ENCODE results near the gene PROM2. TPM values are rescaled to one million over a fixed set of nuclear protein-coding genes. Genes with fewer than 3 reads are reported as not detected.

The PROM2 gene
- total RNA-seq, 1 donor from 2014 or later = 14.2 TPM

GRCh38 chr2:95299961-95300360 is 25.7 kb downstream of the PROM2 start:
- DNase-seq (ENCODE audit: low spot score, unreplicated experiment) = no peak
- no peak overlapping the region for H3K4me3 Mint-ChIP-seq (ENCODE audit: low read depth)
- TF ChIP-seq, protein P1, sequence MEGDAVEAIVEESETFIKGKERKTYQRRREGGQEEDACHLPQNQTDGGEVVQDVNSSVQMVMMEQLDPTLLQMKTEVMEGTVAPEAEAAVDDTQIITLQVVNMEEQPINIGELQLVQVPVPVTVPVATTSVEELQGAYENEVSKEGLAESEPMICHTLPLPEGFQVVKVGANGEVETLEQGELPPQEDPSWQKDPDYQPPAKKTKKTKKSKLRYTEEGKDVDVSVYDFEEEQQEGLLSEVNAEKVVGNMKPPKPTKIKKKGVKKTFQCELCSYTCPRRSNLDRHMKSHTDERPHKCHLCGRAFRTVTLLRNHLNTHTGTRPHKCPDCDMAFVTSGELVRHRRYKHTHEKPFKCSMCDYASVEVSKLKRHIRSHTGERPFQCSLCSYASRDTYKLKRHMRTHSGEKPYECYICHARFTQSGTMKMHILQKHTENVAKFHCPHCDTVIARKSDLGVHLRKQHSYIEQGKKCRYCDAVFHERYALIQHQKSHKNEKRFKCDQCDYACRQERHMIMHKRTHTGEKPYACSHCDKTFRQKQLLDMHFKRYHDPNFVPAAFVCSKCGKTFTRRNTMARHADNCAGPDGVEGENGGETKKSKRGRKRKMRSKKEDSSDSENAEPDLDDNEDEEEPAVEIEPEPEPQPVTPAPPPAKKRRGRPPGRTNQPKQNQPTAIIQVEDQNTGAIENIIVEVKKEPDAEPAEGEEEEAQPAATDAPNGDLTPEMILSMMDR (IDR thresholded peaks at IDR 0.05; ENCODE audit: unreplicated experiment) = no peak
- no peak overlapping the region for H3K27ac Mint-ChIP-seq
- no peaks in the 10 kb centered on the region for H3K36me3 Mint-ChIP-seq (ENCODE audit: insufficient read depth)
- H3K4me1 Mint-ChIP-seq (ENCODE audit: low read depth) = peaks cover 9% of the 10 kb centered on the region
- H3K27me3 Mint-ChIP-seq = peaks cover 19% of the 10 kb centered on the region
- H3K9me3 Mint-ChIP-seq (ENCODE audit: low read depth) = no peaks in the 10 kb centered on the region

DNA sequence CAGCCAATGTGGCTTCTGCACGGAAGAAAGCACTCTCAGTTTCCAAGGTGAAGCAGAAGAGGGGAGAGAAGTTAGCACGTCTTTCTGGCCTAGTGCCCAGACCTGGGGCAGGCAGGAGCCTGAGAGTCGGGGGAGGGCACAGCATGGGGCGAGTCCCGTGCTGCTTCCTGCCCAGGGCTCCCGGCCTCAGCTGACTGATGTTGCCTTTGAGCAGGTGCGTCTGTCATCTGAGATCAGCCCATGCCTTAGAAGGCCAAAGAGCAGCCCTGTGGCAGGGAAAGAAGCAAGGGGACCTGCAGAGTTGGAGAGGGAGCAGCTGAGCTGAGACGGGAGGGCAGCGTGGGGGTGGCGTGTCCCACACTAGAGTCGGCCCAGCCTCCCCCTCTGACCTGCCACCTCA is 26.2 kb downstream of the PROM2 start:
- Mint-ChIP-seq H3K36me3 (ENCODE audit: insufficient read depth) (no peaks in the 10 kb centered on the region), H3K27me3 (peaks cover 19% of the 10 kb centered on the region), H3K9me3 (ENCODE audit: low read depth) (no peaks in the 10 kb centered on the region), H3K27ac (no peak overlapping the region), H3K4me1 (ENCODE audit: low read depth) (peaks cover 10% of the 10 kb centered on the region), H3K4me3 (ENCODE audit: low read depth) (no peak overlapping the region)
- DNase-seq (ENCODE audit: low spot score, unreplicated experiment) = no peak
- TF ChIP-seq, protein P1 (IDR thresholded peaks at IDR 0.05; ENCODE audit: unreplicated experiment) = no peak

DNA sequence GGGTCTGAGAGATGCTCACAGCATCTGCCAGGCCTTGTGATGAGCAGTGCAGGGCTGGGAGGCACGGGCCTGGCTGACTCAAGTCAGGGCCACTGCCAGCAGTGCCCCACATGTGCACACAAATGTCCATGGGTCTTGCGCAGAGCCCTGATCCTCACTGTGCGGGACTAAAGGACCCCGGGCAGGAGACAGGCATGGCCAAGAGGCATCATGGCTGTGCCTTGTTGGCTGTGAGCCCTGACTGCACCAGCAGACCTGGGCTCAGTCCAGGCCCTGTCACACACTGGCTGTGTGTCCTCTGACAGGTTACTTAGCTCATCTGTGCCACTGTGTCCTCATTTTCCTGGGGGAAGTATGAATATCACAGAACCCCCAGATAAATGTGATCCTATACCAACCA is 26.9 kb downstream of the PROM2 start:
- Mint-ChIP-seq H3K27me3 (peaks cover 21% of the 10 kb centered on the region), H3K9me3 (ENCODE audit: low read depth) (no peaks in the 10 kb centered on the region), H3K36me3 (ENCODE audit: insufficient read depth) (no peaks in the 10 kb centered on the region), H3K27ac (no peak overlapping the region), H3K4me3 (ENCODE audit: low read depth) (no peak overlapping the region), H3K4me1 (ENCODE audit: low read depth) (peaks cover 13% of the 10 kb centered on the region)
- TF ChIP-seq, protein P1 (IDR thresholded peaks at IDR 0.05; ENCODE audit: unreplicated experiment) = no peak
- no peak for DNase-seq (ENCODE audit: low spot score, unreplicated experiment)

- DNase-seq (ENCODE audit: low spot score, unreplicated experiment) = no peak
- TF ChIP-seq, protein P1 (IDR thresholded peaks at IDR 0.05; ENCODE audit: unreplicated experiment) = no peak
- no peaks in the 10 kb centered on the region for H3K9me3 Mint-ChIP-seq (ENCODE audit: low read depth)
- H3K4me1 Mint-ChIP-seq (ENCODE audit: low read depth) = peaks cover 12% of the 10 kb centered on the region
- peaks cover 23% of the 10 kb centered on the region for H3K27me3 Mint-ChIP-seq
- no peaks in the 10 kb centered on the region for H3K36me3 Mint-ChIP-seq (ENCODE audit: insufficient read depth)
- H3K27ac Mint-ChIP-seq = no peak overlapping the region
- no peak overlapping the region for H3K4me3 Mint-ChIP-seq (ENCODE audit: low read depth)
These were observed 27.8 kb downstream of the PROM2 start for GRCh38 chr2:95301876-95302641.

GRCh38 chr2:95303191-95303919 is 29.1 kb downstream of the PROM2 start:
- Mint-ChIP-seq H3K4me3 (ENCODE audit: low read depth) (no peak overlapping the region), H3K27me3 (peaks cover 14% of the 10 kb centered on the region), H3K27ac (peak overlapping the region; percentile 37), H3K9me3 (ENCODE audit: low read depth) (no peaks in the 10 kb centered on the region), H3K4me1 (ENCODE audit: low read depth) (peaks cover 6% of the 10 kb centered on the region), H3K36me3 (ENCODE audit: insufficient read depth) (no peaks in the 10 kb centered on the region)
- DNase-seq (ENCODE audit: low spot score, unreplicated experiment) = no peak
- TF ChIP-seq, protein P1 (IDR thresholded peaks at IDR 0.05; ENCODE audit: unreplicated experiment) = no peak

All from progenitor cell of endocrine pancreas (in vitro differentiated cells).